Stimulated activated CD4-positive, alpha-beta T cell treated with anti-CD3 and anti-CD28 coated beads, Interleukin-1b, Interleukin-23, amount 100 ng/mL, for 1 hour (primary cell): ENCODE measurements around the gene DYNLT2B.
"Not testable (repeated sequence)": the region's sequence is repeated elsewhere in the genome, so short reads cannot be mapped to it uniquely, and the experiment has no call there.

Experiments used
- DNase-seq, 2 donors: peaks; one replicate each; pipeline ENCODE4 v3.0.0-alpha.2; 2020; ENCODE audit warnings: low read depth in 2 of 2

Gene DYNLT2B

DNA sequence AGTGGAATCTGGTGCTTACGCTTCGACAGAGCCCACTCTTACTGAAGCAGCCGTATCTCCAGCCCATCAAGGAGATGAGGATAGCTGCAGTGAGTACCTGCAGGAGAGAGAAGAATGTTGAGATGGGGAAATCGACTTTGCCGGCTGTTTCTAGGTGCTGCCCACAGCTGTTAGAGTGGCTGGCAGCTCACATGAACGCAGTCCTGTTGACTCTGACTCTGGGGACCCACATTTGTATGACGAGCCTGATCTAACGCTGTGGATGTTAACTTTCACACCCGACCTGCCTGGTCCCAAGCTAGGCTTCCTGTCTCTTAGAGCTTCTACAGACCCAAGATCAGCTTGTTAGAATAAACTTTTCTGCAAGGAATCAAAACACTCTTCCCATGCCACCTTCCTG is 8.9 kb upstream of the DYNLT2B start:
- no peak for DNase-seq

DNA sequence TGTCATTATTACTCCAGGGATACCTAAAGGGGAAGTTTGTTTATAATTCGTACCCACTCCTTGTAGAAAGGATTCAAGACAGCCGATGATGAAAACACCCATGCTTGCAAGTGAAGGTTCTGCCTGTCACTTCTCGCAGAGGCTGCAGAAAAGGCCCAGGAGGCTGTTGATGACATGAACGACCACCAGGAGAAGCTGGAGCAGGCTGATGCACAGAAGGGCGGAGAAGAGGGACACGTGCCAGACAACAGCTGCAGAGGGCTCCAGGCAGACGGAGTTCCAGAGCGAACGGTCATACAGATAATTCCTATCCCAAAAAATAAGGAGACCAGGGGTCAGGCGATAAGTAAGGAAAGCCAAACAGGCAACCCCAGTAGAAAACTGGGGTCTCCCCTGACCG is 5.7 kb upstream of the DYNLT2B start:
- DNase-seq, result no peak

DNA sequence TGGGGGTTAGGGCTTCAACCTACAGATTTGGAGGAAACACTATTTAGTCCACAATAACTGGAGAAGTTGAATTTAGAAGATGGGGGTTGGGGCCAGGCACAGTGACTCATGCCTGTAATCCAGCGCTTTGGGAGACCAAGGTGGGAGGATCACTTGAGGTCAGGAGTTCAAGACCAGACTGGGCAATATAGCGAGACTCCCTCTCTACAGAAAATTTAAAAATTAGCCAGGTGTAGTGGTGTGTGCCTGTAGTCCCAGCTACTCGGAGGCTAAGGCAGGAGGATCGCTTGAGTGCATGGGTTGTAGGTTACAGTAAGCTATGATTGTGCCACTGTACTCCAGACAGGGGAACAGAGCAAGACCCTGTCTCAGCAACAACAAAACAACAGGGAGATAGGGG is 5.0 kb upstream of the DYNLT2B start:
- no peak for DNase-seq

DNA sequence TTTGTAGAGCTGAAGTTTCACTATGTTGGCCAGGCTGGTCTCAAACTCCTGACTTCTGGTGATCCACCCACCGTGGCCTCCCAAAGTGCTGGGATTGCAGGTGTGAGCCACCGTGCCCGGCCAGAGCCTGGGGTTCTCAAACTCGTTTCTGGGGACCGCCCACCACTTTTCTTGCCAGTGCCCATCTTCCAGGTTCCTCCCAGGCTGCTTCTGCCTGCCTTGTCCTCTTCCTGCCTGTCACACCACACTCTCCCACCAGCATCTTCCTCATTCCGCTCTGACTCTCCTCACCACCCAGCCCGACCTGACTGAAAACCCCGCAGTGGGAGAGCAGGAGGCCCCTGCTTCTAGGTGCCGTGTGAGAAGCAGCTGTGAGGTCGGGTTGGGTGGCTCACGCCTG is 3.1 kb upstream of the DYNLT2B start:
- DNase-seq, result no peak

DNA sequence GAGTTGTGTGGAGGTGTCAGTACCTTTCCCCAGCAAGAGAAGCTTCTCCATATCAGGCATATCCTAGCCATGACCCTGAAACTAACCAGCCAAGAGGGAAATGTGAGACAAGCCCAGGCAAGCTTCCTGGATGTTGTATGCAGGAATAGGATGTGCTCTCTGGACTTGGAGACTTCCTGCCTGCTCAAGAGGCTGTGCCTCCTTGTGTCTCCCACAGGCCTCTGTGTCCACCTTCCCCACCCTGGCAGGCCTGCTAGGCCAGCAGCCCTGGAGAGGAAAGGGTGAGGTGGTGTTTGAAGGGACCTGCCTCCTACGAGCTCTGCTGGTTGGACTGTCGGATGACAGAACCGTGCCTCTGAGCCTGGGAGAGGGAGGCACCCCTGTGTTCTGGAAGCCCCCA is 2.1 kb upstream of the DYNLT2B start:
- DNase-seq, result no peak

DNA sequence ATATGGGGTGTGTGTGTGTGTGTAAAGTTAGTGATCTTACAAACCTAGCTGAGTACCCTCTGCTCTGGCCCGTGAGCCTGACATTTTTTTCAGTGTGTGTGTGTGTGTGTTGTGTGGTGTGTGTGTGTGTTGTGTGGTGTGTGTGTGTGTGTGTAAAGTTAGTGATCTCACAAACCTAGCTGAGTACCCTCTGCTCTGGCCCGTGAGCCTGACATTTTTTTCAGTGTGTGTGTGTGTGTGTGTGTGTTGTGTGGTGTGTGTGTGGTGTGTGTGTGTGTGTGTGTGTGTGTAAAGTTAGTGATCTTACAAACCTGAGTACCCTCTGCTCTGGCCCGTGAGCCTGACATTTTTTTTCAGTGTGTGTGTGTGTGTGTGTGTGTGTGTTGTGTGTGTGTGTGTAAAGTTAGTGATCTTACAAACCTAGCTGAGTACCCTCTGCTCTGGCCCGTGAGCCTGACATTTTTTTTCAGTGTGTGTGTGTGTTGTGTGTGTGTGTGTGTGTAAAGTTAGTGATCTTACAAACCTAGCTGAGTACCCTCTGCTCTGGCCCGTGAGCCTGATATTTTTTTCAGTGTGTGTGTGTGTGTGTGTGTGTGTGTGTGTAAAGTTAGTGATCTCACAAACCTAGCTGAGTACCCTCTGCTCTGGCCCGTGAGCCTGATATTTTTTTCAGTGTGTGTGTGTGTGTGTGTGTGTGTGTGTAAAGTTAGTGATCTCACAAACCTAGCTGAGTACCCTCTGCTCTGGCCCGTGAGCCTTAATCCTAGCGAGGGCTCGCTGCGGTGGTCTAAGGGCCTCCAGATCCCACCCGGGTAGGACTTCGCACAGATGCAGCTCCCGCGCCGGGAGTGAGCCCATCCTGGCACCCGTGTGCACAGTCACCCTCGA is 997 bp downstream of the DYNLT2B start:
- DNase-seq, result not testable (repeated sequence)

DNA sequence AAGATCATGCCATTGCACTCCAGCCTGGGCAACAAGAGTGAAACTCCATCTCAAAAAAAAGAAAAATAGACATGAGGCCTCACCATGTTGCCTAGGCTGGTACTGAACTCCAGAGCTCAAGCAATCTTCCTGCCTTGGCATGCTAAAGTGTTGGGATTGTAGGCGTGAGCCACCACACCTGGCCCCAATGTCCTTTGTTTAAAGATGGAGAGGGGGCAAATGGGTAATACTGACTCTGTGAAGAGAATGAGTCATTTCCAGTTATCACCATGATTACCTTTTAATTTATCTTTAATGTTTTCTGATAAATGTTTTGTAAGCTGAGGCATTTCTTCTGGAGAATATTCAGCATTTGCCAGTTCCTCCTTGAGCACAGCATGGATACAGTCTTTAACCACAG is 2.2 kb downstream of the DYNLT2B start:
- no peak for DNase-seq

DNA sequence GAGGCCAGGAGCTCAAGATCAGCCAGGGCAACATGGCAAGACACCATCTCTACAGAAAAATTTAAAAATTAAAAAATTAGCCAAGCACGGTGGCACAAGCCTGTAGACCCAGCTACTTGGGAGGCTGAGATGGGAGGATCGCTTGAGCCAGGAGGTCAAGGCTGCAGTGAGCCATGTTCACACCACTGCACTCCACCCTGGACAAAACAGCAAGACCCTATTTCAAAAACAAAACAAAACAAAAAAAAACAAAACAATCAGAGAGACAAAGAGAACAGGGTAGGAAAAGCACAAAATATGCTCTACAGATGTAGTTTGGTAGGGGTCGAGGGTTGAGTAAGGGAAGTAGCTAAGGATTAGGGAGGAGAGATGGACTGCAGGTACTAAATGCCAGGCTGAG is 3.4 kb downstream of the DYNLT2B start:
- no peak for DNase-seq

DNA sequence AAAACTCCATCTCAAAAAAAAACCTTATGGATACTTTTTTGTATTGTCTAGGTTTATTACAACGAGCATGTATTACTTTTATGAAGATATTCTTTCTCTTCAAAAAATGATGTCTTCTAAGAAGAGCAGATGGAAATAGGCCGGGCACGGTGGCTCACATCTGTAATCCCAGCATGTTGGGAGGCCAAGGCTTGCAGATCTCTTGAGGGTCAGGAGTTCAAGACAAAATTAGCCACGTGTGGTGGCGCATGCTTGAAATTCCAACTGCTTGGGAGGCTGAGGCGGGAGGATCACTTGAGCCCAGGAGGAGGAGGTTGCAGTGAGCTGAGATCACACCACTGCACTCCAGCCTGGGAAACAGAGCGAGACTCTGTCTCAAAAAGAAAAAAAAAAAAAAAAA is 4.0 kb downstream of the DYNLT2B start:
- not testable (repeated sequence) for DNase-seq

DNA sequence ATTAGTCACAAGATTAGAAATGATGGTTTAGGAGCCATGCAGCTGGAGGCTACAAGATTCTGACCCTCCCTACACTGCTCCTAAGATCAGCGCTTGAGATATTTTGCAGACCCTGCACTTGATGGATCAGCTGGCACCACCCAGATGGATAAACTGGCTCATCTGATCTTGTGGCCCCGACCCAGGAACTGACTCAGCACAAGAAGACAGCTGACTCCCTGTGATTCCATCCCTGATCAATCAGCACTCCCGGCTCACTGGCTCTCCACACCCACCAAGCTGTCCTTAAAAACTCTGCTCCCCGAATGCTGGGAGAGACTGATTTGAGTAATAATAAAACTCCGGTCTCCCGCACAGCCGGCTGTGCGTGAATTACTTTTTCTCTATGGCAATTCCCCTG is 15.1 kb downstream of the DYNLT2B start:
- DNase-seq, result not testable (repeated sequence)

DNA sequence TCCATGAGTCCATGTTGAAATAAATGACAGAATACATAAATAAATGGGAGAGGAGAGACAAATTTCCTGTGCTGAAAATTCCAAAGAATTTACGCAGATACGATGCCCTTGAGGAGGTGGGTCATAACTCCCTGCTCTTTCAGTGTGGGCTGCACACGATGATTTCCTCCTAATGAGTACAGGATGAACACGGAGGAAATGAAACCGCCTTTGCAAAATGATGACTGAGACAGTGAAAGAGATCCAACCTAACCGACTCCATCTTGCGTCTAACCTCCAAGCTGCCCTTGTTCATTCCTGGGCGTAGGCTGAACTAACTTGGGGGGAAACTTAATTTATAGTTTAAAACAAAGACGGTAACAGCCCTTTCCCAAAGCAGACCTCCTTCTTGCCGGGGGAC is 15.5 kb downstream of the DYNLT2B start:
- not testable (repeated sequence) for DNase-seq

DNA sequence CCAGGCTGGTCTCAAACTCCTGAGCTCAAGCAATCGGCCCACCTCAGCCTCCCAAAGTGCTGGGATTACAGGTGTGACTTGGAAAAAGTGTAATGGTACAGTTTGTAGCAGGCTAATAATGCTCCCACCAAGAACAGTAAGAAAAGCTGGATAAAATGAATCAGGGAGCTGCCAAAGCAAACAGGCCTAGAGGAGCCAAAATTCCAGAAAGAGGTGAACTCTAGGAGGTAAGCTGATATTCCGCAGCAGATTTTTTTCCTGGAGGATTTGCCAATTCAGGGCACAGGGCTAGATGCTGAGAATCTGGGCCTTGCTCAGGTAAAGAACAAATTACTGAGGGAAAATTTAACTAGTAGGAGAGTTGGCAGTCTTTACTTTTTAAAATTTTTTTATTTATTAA is 19.5 kb downstream of the DYNLT2B start:
- DNase-seq, result no peak

DNA sequence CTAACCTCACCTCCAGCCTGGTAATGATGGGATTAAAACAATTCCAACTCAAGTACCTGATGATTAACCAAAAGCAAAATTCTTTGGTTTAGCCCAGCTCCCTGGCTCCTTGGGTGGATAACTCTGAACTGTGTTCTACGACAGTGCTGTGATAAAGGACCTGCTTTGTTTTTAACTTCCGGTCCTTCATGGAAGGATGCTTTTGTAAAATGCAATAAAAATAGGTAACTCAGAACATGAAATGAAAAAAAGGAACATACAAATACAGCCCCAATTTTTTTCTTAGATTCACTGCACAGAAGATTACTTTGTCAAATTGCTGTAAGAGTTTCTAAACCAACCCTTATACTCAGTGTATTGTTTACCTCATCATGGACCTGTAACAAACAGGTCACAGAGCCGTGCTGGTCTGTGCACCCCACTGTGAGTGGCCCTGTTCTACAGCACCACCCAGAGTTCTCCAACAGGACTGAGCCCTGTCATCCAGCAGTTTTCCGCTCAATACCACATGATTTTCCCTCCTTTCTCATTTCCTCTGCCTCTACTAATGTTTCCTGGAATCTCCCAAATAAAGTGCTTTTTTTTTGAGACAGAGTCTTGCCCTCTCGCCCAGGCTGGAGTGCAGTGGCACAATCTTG is 25.6 kb downstream of the DYNLT2B start:
- no peak for DNase-seq

DNA sequence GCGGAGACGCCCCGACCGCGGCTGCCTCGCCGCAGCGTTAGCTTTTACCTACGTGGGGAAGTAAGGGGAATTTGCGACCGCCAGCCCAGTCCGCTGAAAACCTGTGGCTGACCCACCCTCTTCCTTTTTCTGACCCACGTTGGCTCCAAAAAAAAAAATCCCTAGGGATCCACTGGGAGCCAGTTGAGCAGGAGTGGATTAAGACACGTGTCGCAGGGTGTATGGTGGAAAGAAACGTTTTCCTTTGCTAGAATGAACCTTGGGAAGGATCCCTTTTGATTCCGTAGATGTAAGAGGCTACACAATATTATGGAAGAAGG is 29.9 kb downstream of the DYNLT2B start:
- no peak for DNase-seq

DNA sequence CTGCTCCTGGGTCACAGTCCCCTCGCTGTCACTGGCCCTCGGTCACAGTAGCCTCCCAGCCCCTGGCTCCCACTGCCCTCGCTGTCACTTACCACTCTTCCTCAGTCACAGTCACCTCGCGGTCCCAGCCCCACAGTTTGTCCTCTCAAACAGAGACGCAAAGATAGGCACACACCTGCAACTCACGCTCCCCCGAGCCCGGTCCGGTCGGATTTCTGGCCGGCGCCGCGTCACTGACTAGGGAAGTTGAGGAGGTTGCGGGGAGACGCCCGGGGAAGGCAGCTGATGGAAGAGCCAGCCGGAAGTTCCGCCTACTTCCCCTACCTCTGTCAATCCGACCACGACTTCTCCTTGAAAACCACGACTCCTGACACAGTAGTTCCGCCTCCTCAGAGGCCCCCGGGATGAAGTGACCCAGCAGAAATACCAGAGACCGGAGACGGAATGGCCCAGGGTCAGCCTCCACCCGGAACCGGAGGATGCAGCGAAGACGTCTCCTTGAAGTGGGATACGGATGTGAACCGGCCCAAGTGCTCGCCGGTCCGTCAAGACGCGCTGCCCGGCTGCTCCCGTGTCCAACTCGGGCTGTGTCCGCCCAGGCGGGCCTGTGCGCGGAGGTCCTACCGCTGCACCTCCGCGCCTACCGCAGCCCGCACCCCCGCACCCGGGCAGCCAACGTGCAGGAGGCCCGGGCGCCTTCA is 30.4 kb downstream of the DYNLT2B start, which contains the start of gene PCYT1A:
Gene PCYT1A (minus strand): TSS at position 287 of the 701 bp plus-strand sequence. CDS start 17,195 bp downstream, outside the sequence.
- DNase-seq, result peak; percentile 23 to 44

DNA sequence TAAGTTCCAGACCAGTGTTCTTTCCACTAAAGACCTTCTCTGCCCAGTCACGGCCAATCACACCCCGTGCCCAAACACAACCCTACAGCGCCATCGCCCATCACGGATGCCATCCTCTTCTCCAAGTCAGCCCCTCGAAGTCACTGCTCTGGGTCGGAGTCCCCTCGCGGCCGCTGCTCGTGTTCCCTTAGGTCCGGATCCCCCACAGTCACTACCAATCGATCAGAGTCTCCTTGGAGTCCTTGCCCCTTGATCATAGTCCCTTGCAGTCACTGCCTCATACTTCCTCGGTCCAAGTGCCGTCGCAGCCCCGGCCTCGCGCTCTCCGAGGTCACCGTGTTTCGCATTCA is 31.0 kb downstream of the DYNLT2B start:
- DNase-seq, result no peak

DNA sequence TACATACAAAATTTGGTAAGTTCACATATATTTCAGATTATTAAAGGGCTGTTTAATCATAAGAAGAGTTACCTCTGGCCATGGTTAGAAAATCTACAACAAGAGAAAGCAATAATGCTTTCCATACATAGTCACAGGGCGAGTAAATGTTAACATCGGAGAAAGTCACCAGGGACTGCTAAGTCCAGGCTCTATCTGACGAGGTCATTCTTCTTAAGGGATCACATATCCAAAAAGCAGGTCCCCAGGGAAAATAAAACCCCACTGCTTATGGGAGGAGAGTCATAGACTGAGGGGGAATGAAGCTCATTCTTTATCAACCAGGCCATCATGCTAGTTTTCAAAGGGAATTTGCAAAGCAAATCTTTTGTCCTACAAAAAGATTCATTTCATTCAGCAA is 33.6 kb downstream of the DYNLT2B start:
- DNase-seq, result no peak

DNA sequence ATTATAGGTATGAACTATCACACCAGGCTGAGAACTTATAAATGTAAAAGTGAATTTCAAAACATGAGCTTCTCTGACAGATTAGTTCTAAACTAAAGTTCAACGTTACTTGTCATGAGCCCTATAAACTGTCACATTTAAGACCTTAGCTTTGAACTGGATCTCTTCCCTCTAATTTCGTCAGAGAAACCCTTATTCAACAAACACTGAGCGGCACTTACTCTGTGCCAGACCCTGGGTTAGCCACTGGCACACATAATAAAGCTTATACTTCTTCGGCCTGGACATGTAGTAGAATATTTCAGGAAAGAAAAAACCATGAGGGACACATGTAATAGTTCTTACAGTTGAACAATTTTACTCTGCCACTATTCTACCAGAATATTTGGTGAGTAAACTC is 36.1 kb downstream of the DYNLT2B start:
- no peak for DNase-seq

DNA sequence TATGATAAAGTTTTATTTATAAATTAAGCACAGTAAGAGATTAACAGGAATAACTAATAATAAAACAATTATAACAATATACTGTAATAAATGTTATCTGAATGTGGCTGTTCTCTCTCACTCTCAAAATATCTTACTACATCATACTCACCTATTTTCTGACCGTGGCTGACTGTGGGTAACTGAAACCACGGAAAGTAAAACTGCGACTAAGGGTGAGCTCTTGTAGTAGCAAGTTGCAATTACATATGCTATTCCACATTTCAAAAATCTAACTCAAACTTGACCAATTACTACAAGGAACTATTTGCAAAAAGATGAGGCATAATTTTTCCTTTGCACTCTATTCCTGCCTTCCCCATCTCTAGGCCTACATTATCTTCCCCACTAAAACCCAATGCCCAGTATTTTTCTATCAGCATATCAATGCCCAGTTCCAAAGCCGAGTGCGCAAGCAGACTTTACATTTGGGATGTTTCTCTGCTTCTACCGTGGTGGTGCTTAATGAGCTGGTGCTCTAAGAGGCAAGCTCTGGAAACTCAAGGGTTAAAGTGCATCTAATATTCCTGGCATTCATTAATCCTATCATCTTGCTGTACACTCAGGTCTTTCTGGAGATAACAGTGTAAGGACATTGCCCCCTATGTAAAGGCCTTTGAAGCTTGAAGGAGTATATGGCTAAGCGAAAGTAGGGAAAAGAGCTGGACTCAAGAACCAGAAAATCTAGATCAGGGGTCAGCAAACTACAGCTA is 37.2 kb downstream of the DYNLT2B start:
- no peak for DNase-seq

DNA sequence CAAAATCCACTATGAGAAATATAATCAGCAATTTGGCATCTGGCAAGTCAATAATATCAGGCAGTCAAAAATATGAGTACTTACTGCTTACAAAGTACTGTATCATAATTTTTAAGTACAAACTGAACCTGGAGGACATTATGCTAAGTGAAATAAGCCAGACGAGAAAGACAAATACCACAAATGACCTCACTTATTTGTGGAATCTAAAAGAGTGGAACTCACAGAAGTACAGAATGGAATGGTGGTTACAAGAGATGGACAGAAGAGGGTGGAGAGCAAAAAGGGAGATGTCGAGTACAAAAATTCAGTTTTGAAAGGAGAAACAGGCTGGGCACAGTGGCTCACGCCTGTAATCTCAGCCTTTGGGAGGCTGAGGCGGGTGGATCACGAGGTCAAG is 42.9 kb downstream of the DYNLT2B start:
- DNase-seq, result no peak

DNA sequence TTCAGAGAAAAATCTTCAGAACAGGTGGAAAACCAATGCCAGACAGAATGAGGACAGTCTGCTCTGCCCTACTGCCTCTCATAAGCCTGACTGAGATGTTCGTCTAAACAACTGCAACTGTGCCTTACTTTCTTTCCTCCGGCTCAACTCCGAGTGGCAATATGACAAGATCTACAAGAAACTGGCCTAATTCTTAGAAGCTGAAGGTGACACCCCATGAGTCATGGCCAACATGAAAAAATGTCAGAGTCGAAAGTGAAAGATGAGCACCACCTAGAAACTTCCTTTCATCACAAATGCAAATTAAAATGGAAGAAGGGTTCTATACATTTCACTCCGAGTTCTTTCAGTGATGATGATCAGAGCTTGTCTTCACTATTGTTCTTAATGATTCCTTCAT is 43.5 kb downstream of the DYNLT2B start:
- no peak for DNase-seq

DNA sequence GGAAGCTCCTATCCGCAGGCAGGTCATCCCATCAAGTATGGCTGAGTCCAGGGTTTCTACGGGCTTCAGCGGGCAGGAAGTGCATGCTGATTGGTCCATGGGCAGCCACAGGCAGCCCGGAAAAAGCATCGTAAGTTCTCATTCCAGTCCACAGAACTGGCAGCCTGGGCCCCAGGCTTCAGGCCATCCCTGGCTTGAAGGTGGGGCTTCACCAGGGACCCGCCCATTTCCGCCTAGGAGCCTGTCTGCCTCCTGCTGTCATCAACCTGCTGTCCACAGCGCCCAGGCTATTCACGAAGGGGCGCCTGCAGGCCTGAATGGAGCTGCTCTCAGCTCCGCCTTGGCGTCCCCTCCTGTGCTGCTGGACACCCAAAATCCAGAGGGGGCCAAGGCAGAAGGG is 44.4 kb downstream of the DYNLT2B start:
- no peak for DNase-seq
